ENCODE measurements around the gene GPC1. TPM values are rescaled to one million over a fixed set of nuclear protein-coding genes. Genes with fewer than 3 reads are reported as not detected.

The GPC1 gene
- total RNA-seq, 4 donors from 2014 or later = 112 to 188 (median 180) TPM

- no peak for TF ChIP-seq POLR2A (IDR thresholded peaks at IDR 0.05)
- TF ChIP-seq, protein P1, sequence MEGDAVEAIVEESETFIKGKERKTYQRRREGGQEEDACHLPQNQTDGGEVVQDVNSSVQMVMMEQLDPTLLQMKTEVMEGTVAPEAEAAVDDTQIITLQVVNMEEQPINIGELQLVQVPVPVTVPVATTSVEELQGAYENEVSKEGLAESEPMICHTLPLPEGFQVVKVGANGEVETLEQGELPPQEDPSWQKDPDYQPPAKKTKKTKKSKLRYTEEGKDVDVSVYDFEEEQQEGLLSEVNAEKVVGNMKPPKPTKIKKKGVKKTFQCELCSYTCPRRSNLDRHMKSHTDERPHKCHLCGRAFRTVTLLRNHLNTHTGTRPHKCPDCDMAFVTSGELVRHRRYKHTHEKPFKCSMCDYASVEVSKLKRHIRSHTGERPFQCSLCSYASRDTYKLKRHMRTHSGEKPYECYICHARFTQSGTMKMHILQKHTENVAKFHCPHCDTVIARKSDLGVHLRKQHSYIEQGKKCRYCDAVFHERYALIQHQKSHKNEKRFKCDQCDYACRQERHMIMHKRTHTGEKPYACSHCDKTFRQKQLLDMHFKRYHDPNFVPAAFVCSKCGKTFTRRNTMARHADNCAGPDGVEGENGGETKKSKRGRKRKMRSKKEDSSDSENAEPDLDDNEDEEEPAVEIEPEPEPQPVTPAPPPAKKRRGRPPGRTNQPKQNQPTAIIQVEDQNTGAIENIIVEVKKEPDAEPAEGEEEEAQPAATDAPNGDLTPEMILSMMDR (IDR thresholded peaks at IDR 0.05 in 4 of 5, conservative IDR thresholded peaks at IDR 0.05 in 1 of 5) = no peak
- intact Hi-C loops (cut with DNase I; ENCODE audit: low total_unique reads) = no loop called here
- Histone ChIP-seq H3K4me1 (no peaks in the 10 kb centered on the region), H3K27ac (no peak overlapping the region), H3K27me3 (no peaks in the 10 kb centered on the region), H3K36me3 (no peaks in the 10 kb centered on the region), H3K9me3 (no peaks in the 10 kb centered on the region), H3K4me3 (no peak overlapping the region)
- ATAC-seq (no peak), DNase-seq (peak in 1 of 2 donors; percentile 9)
- in situ Hi-C loops (cut with MboI; ENCODE audit: low sequenced_read_pairs in 4 of 4) = no loop called here
These were observed 34.9 kb upstream of the GPC1 start for GRCh38 chr2:240400371-240401161.

DNA sequence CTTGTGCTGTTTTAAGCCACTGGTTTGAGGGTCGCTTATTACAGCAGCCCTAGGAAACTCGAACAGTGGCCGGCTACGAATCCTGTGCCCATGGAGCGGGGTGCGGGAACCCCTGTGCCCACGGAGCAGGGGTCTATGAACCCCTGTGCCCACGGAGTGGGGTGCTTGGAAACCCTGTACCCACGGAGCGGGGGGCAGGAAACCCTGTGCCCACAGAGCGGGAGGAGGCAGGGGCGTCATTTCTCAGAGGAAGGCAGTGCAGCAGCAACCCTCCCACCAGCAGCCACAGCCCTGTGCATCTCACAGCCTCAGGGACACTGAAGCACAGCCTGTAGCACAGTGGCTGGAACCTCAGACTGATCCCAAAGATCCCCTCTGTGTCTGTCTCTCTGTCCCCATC lies 34.2 kb upstream of the GPC1 start:
- ATAC-seq (no peak), DNase-seq (peak in 1 of 2 donors; percentile 4)
- TF ChIP-seq, protein P1 (IDR thresholded peaks at IDR 0.05 in 4 of 5, conservative IDR thresholded peaks at IDR 0.05 in 1 of 5) = no peak
- no peak for TF ChIP-seq POLR2A (IDR thresholded peaks at IDR 0.05)
- Histone ChIP-seq H3K4me3 (no peak overlapping the region), H3K27ac (no peak overlapping the region), H3K4me1 (no peaks in the 10 kb centered on the region), H3K36me3 (no peaks in the 10 kb centered on the region), H3K27me3 (no peaks in the 10 kb centered on the region), H3K9me3 (no peaks in the 10 kb centered on the region)
- in situ Hi-C loops (cut with MboI; ENCODE audit: low sequenced_read_pairs in 4 of 4) = no loop called here
- intact Hi-C loops (cut with DNase I; ENCODE audit: low total_unique reads) = no loop called here

GRCh38 chr2:240401781-240402551 lies 33.5 kb upstream of the GPC1 start:
- no peaks in the 10 kb centered on the region for H3K36me3 ChIP-seq
- in situ Hi-C loops (cut with MboI; ENCODE audit: low sequenced_read_pairs in 4 of 4) (no loop called here), intact Hi-C loops (cut with DNase I; ENCODE audit: low total_unique reads) (no loop called here)

DNA sequence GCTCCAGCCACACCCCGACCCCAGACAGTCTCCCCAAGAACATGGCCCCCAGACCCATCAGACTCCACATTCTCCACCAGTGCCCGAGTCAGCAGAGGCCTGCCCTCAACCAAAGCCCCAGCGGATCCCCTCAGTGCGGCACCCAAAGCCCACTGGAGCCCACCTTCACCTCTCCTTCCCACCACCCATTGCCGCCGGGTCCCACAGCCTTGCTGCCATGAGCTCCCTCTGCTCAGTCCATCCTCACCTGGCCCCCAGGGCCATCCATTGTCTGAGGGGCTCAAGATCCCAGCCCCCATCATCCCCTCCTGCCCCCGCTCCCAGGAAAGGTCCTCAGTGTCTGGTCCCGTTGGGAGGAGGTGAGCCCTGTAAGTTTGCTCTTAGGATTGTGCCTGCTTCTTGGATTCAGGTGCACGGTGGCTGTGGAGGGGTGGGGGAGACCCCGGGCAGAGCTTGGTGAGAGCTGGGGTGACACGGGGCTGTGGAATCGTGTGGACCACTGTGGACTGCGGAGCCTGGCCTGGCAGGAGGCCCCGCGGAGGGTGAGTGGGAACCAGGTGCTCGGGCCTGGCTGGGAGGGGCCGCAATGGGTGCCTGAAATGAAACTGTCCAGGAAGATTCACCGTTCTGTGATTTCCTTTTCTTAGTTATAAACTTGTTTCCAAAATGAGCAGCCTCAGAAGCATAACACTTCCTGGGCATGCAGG lies 32.7 kb upstream of the GPC1 start:
- Histone ChIP-seq H3K4me3 (no peak overlapping the region), H3K4me1 (no peaks in the 10 kb centered on the region), H3K36me3 (no peaks in the 10 kb centered on the region), H3K27me3 (no peaks in the 10 kb centered on the region), H3K27ac (no peak overlapping the region), H3K9me3 (no peaks in the 10 kb centered on the region)
- in situ Hi-C loops (cut with MboI; ENCODE audit: low sequenced_read_pairs in 4 of 4) = no loop called here
- intact Hi-C loops (cut with DNase I; ENCODE audit: low total_unique reads) = no loop called here
- TF ChIP-seq, protein P1 (IDR thresholded peaks at IDR 0.05 in 4 of 5, conservative IDR thresholded peaks at IDR 0.05 in 1 of 5) = no peak
- TF ChIP-seq POLR2A (IDR thresholded peaks at IDR 0.05) = no peak
- ATAC-seq (no peak), DNase-seq (peak in 1 of 2 donors; percentile 5)

More at GRCh38 chr2:240401781-240402551, 33.5 kb upstream of the GPC1 start:
- Histone ChIP-seq H3K27me3 (no peaks in the 10 kb centered on the region), H3K27ac (no peak overlapping the region), H3K9me3 (no peaks in the 10 kb centered on the region), H3K4me3 (no peak overlapping the region), H3K4me1 (no peaks in the 10 kb centered on the region)
- no peak for ATAC-seq
- DNase-seq = peak in 1 of 2 donors; percentile 6
- TF ChIP-seq POLR2A (IDR thresholded peaks at IDR 0.05) = no peak
- TF ChIP-seq, protein P1 (IDR thresholded peaks at IDR 0.05 in 4 of 5, conservative IDR thresholded peaks at IDR 0.05 in 1 of 5) = no peak
